Nucleus accumbens (tissue), 56 donors: Measurements from ENCODE around the gene AOPEP.
"Not testable (repeated sequence)": the region's sequence is repeated elsewhere in the genome, so short reads cannot be mapped to it uniquely, and the experiment has no call there.

Source experiments
- DNase-seq, 56 donors: peaks; one replicate each; lab custom pipeline; 2025; lab: John Stamatoyannopoulos, UW

AOPEP gene

DNA sequence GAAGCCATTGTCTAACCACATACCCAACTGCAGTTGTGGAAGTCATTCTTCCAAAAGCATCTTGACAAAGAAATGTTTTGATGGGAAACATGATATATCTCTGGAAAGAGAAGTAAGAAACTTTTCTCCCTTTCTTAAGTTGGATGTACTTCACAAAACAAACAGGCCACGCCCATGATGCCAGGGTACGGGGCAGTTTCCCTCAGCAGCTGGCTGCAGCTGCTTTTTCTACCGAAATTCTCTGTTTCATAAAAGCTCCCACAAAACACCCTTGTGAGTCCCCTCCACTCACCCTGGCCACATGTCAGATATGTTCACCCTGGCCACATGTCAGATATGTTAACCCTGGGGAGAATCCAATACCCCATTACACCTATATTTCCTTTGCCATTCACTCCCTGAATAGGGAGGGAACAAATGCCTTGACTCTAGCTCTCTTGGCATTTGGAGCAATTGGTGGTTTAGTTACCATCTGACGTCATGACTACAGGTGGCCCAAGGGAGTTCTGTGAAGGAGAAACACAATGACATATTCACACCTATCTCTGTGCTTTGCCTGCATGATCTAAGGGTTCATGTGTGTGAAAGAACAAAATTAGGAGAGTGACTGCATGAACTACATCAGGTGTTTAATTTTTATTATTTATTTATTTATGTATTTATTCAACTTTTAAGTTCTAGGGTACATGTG is 103.0 kb downstream of the AOPEP start:
- no peak for DNase-seq

GRCh38 chr9:94830071-94830604 is 103.6 kb downstream of the AOPEP start:
- DNase-seq: not testable (repeated sequence)

- no peak for DNase-seq
These were observed 107.3 kb downstream of the AOPEP start for GRCh38 chr9:94833802-94834201.

DNA sequence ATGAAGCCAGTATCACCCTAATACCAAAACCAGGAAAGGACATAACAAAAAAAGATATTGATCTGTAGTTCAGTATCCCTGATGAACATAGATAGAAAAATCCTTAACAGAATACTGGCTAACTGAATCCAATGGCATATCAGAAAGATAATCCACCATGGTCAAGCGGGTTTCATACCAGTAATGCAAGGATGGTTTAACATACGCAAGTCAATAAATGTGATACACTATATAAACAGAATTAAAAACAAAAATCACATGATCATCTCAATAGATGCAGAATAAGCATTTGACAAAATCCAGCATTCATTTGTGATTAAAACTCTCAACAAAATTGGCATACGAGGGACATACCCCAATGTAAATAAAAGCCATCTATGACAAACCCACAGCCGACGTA is 110.9 kb downstream of the AOPEP start:
- DNase-seq: no peak

DNA sequence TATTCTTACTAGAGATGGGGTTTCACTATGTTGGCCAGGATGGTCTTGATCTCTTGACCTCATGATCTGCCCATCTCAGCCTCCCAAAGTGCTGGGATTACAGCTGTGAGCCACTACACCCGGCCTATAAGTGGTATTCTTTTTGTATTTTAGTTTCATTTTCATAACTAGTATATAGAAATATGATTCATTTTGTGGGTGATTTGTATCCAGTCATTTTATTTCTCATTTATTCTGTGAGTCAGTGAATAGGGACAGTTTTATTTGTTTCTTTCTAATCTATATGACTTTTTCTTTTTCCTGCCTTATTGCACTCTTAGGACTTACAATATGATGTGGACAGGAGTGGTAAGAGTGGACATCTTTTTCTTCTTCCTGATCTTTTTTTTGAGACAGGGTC is 112.9 kb downstream of the AOPEP start:
- DNase-seq: no peak

DNA sequence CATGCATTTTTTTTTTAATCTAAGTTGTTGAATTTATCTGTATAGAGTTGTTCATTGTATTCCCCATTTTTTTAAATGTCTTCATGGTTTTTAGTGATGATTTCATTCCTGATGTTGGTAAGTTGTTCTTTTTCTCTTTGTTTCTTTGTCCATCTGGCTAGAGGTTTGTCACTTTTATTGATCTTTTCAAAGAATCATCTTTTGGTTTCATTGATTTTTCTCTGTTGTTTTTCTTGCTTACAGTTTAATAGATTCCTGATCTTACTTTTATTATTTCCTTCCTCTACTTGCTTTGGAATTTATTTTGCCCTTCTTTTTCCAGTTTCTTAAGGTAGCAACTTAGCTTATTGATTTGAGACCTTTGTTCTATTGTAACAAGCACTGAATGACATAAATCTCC is 114.2 kb downstream of the AOPEP start:
- no peak for DNase-seq

- no peak for DNase-seq
These were observed 116.6 kb downstream of the AOPEP start for GRCh38 chr9:94843134-94843533.

DNA sequence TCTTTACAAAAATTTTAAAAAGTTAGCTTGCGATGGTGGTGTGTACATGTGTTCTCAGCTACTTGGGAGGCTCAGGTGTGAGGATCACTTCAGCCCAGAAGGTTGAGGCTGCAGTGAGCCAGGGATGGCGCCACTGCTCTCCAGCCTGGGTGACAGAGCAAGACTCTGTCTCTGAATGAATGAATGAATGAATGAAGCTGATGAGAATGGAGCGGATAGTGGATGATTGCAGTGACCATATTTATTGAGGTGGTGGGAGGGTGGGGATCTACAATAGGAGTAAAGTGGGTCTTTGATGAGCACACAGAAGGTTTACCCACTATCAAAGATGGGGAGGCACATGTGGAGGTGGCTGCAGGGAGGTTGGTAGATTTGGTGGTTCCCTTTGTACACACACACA is 120.2 kb downstream of the AOPEP start:
- DNase-seq: no peak

DNA sequence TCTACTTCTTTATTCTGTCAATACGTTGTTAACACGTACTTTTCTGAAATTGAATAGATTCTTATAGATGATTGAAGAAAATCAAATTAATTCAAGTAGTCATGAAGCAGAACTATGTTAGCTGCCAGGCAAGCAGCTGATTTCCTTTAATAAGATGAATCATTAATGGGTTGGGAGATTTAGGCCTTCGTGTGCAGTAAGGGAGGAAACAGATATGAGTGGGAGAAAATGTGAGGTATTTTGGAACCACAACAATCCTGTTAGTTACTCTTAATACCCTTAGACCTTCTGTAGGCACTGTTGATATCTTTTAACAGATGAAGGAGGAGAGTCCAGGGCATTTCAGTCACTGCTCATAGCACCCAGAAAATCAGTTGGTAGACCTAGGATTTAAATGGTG is 121.0 kb downstream of the AOPEP start:
- no peak for DNase-seq

DNA sequence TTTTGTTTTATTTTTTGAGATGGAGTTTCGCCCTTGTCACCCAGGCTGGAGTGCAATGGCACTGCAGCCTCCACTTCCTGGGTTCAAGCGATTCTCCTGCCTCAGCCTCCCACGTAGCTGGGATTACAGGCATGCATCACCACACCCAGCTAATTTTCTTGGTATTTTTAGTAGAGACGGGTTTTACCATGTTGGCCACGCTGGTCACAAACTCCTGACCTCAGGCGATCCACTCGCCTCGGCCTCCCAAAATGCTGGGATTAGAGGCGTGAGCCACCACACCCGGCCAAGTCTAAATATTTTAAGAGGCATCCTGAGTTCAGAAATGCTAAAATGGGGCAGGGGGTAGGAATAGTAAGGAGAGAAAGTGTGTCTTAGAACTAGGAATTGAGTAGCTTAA is 122.3 kb downstream of the AOPEP start:
- not testable (repeated sequence) for DNase-seq

- DNase-seq: no peak
These were observed 124.3 kb downstream of the AOPEP start for GRCh38 chr9:94850540-94851434.

DNA sequence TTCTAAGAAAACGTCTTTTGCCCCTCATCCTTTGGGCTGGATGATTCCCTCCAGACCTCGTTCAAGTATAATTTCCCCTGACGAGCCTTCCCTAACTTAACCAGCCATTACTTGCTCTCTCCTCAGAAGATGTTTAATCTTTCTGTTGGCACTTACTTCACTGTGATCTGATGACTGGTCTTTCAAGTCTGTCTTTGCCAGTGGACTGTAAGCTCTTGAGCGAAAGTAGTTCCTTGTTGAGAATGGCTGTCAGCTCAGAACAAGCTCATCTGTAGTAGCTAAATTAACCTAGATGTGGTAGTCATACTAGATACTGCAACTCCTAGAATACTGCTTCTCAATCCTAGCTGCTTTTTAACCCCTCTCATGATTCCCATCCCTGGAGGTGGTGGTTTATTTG is 125.0 kb downstream of the AOPEP start:
- DNase-seq: no peak

DNA sequence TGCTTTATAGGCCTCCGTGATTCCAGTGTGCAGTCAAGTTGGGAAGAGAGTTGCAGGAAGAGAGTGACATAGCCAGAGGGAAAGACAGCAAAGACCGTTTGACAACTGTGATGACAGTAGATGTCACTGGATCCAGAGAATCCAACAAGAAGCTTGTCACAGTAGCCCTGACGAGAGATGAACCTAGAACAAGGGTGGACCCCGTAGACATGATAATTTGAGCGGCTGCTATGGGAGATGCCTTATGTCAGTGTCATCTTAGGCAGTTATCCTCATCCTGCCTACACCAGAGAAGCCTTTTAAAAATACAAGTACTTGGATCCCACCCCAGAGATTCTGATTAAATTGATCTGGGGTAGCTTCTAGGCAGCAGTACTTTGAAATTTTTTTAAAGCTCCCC is 125.4 kb downstream of the AOPEP start:
- DNase-seq: no peak

DNA sequence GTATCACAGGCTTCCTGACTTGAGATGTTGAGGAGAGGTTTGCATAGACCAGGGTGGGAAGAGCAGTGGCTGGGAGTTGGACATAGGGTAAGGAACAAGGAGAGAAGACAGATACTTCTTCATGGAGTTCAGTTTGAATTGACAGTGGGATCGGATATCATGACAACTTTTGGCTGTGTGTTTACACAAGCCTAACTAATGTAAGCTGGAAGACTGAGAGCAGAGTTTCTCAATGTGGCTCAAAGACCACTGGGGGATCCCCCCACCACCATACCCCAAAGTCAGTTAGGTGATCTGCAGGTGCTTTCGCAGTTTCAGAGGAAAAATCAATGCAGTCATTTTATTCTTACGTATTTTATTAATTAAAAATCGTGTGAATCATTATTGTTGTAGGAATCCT is 125.9 kb downstream of the AOPEP start:
- DNase-seq: no peak

DNA sequence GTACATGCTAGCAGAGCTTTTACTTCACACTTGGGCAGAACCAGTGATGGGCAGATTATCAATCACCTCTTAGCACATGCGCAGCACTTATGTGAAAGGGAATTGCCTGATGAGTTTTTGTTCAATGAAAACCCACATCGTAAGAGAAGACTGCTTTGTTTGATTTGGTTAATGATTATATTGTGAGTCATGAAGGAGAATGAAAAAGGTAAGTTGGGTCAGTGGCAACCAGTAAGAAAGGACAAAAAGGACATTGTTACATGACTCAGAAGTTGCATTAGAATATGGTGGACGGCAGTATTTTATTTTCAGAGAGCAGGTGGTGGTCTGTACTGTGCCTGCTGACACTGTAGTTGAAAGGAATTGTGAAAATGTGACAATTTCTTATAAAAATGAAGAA is 127.4 kb downstream of the AOPEP start:
- DNase-seq: no peak

DNA sequence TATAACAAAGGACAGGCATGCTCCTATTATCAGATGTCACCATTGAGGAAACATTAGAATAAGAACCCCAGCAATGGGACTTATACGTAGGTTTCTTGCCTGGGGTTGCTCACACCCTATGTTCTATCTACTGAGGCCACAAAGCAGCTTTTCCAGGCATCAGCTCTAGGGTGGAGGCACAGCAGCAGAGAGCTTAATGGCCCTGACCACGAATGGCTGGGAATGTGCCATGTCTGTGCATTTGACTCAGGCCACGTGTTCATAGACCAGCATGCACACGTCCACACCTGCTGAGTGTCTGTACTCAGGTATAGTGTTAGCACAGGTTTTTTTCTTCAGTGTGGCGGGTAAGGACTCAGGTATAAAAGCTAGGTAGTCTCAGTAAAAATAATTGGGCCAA is 129.4 kb downstream of the AOPEP start:
- DNase-seq: no peak

GRCh38 chr9:94857791-94858190 is 131.3 kb downstream of the AOPEP start:
- DNase-seq: no peak

DNA sequence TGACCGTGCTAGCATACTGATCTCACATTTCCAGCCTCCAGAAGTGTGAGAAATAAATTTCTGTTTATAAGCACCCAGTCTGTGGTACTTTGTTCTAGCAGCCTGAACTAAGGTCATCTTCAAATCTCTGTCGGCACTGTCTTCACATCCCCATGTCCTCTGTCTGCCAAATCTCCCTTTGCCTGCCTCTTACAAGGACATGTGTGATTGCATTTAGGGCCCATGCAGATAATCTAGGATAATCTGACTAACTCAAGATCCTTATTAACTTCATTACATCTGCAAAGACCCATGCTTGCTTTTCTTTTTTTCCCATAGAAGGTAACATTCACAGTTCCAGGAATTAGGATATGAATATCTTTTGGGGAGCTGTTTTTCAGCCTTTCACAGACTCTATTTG is 132.7 kb downstream of the AOPEP start:
- no peak for DNase-seq

GRCh38 chr9:94859891-94860290 is 133.4 kb downstream of the AOPEP start:
- DNase-seq: no peak

GRCh38 chr9:94860678-94861588 is 134.4 kb downstream of the AOPEP start:
- no peak for DNase-seq
